H9 (cell line): ENCODE measurements around the gene MMD2. TPM values are rescaled to one million over a fixed set of nuclear protein-coding genes. Genes with fewer than 3 reads are reported as not detected.

Source experiments
- DNase-seq: peaks from one replicate; pipeline ENCODE4 v3.0.0-alpha.2; 2017
- H2AFZ ChIP-seq: one replicate; pipeline ENCODE4 v1.6.1; 2013; ENCODE audit warnings: mild to moderate bottlenecking, low read length, control low read depth, moderate library complexity
- H2AK5ac ChIP-seq: 2 replicates; pipeline ENCODE4 v1.6.1; 2013; ENCODE audit warnings: low read length, control low read depth, mixed read lengths; ENCODE audit not compliant: insufficient read length
- H2BK120ac ChIP-seq: one replicate; pipeline ENCODE4 v1.6.1; 2013; ENCODE audit warnings: low read depth, mild to moderate bottlenecking, low read length, control low read depth, inconsistent platforms; ENCODE audit not compliant: poor library complexity, severe bottlenecking
- H2BK12ac ChIP-seq: 2 replicates; pipeline ENCODE4 v1.6.1; 2013; ENCODE audit warnings: low read length, control low read depth, mixed read lengths, low read depth; ENCODE audit not compliant: insufficient read length
- H2BK15ac ChIP-seq: 2 replicates; pipeline ENCODE4 v1.6.1; 2013; ENCODE audit warnings: low read depth, low read length, control low read depth
- H2BK20ac ChIP-seq: one replicate; pipeline ENCODE4 v1.6.1; 2013; ENCODE audit warnings: low read depth, mild to moderate bottlenecking, low read length, control low read depth, inconsistent platforms; ENCODE audit not compliant: poor library complexity, severe bottlenecking
- H2BK5ac ChIP-seq: 2 replicates; pipeline ENCODE4 v1.6.1; 2013; ENCODE audit warnings: low read length, control low read depth, mixed read lengths; ENCODE audit not compliant: insufficient read length
- H3K14ac ChIP-seq: 2 replicates; pipeline ENCODE4 v1.6.1; 2013; ENCODE audit warnings: low read length, control low read depth; ENCODE audit not compliant: insufficient read depth
- H3K18ac ChIP-seq: 2 replicates; pipeline ENCODE4 v1.6.1; 2013; ENCODE audit warnings: low read depth, mild to moderate bottlenecking, mixed read lengths, low read length, control low read depth; ENCODE audit not compliant: insufficient read length
- H3K23ac ChIP-seq: 2 replicates; pipeline ENCODE4 v1.6.1; 2013; ENCODE audit warnings: low read length, control low read depth, mixed read lengths, low read depth; ENCODE audit not compliant: insufficient read length
- H3K23me2 ChIP-seq: 2 replicates; pipeline ENCODE4 v1.6.1; 2013; ENCODE audit warnings: low read depth, mild to moderate bottlenecking, mixed read lengths, low read length, control low read depth; ENCODE audit not compliant: insufficient read length, poor library complexity, severe bottlenecking
- H3K27ac ChIP-seq: 2 replicates; pipeline ENCODE4 v1.5.1; 2013; ENCODE audit warnings: low read length, control low read depth, mixed read lengths, low read depth; ENCODE audit not compliant: insufficient read length
- H3K27me3 ChIP-seq: 2 replicates; pipeline ENCODE4 v1.6.1; 2013; ENCODE audit warnings: low read length, control low read depth, inconsistent platforms; ENCODE audit not compliant: insufficient read depth
- H3K4ac ChIP-seq: 2 replicates; pipeline ENCODE4 v1.6.1; 2013; ENCODE audit warnings: low read depth, mild to moderate bottlenecking, control low read depth, inconsistent platforms, low read length, moderate library complexity
- H3K4me1 ChIP-seq: 2 replicates; pipeline ENCODE4 v1.6.1; 2013; ENCODE audit warnings: low read length, control low read depth, inconsistent platforms; ENCODE audit not compliant: insufficient read depth
- H3K4me2 ChIP-seq: 2 replicates; pipeline ENCODE4 v1.6.1; 2013; ENCODE audit warnings: low read length, control low read depth, mixed read lengths; ENCODE audit not compliant: insufficient read length, insufficient read depth
- H3K56ac ChIP-seq: 2 replicates; pipeline ENCODE4 v1.6.1; 2013; ENCODE audit warnings: low read depth, mild to moderate bottlenecking, mixed read lengths, low read length, control low read depth; ENCODE audit not compliant: insufficient read length
- H3K79me1 ChIP-seq: 2 replicates; pipeline ENCODE4 v1.6.1; 2013; ENCODE audit warnings: low read depth, mild to moderate bottlenecking, moderate library complexity, low read length, control low read depth, inconsistent platforms; ENCODE audit not compliant: insufficient read depth, poor library complexity, severe bottlenecking
- H3K79me2 ChIP-seq: 2 replicates; pipeline ENCODE4 v1.6.1; 2013; ENCODE audit warnings: low read length, control low read depth, inconsistent platforms; ENCODE audit not compliant: insufficient read depth
- H3K9ac ChIP-seq: 2 replicates; pipeline ENCODE4 v1.6.1; 2013; ENCODE audit warnings: low read length, control low read depth, mixed read lengths; ENCODE audit not compliant: insufficient read length; ENCODE audit errors: extremely low read depth
- H3K9me3 ChIP-seq: one replicate; pipeline ENCODE4 v1.6.1; 2013; ENCODE audit warnings: low read depth, low read length, inconsistent platforms; ENCODE audit not compliant: control insufficient read depth
- H3T11ph ChIP-seq: one replicate; pipeline ENCODE4 v1.6.1; 2013; ENCODE audit warnings: mild to moderate bottlenecking, low read length, control low read depth, inconsistent platforms
- H4K20me1 ChIP-seq: one replicate; pipeline ENCODE4 v1.6.1; 2013; ENCODE audit not compliant: control insufficient read depth, insufficient read length, insufficient read depth
- H4K5ac ChIP-seq: 2 replicates; pipeline ENCODE4 v1.6.1; 2013; ENCODE audit warnings: low read depth, mild to moderate bottlenecking, mixed read lengths, low read length, control low read depth; ENCODE audit not compliant: insufficient read length
- H4K8ac ChIP-seq: replicated peaks from 2 replicates; pipeline ENCODE4 v1.6.1; 2013; ENCODE audit warnings: low read length, control low read depth, mixed read lengths, low read depth; ENCODE audit not compliant: insufficient read length
- H4K91ac ChIP-seq: 2 replicates; pipeline ENCODE4 v1.6.1; 2013; ENCODE audit warnings: low read depth, mild to moderate bottlenecking, moderate library complexity, mixed read lengths, low read length, control low read depth; ENCODE audit not compliant: insufficient read length
- H3K27ac Mint-ChIP-seq, 3 experiments: 2 replicates in 2 of 3; 3 replicates in 1 of 3; pipeline ENCODE4 v1.8.0; 2020 to 2021; ENCODE audit warnings: mixed read lengths in 3 of 3, mild to moderate bottlenecking in 1 of 3, moderate library complexity in 1 of 3
- H3K27me3 Mint-ChIP-seq: 2 replicates; pipeline ENCODE4 v1.8.0; 2021; ENCODE audit warnings: low read depth, mild to moderate bottlenecking, moderate library complexity, mixed read lengths
- H3K36me3 Mint-ChIP-seq, 3 experiments: 2 replicates in 2 of 3; 3 replicates in 1 of 3; pipeline ENCODE4 v1.8.0; 2020 to 2021; ENCODE audit warnings: low read depth in 3 of 3, mixed read lengths in 3 of 3; ENCODE audit not compliant: insufficient read depth in 1 of 3
- H3K4me1 Mint-ChIP-seq, 2 experiments: 2 replicates each; pipeline ENCODE4 v1.8.0; 2020; ENCODE audit warnings: mixed read lengths in 2 of 2
- H3K4me3 Mint-ChIP-seq, 2 experiments: 2 replicates in 1 of 2; 3 replicates in 1 of 2; pipeline ENCODE4 v1.8.0; 2020 to 2021; ENCODE audit warnings: mild to moderate bottlenecking in 2 of 2, mixed read lengths in 2 of 2, moderate library complexity in 1 of 2
- H3K9me3 Mint-ChIP-seq, 2 experiments: 2 replicates in 1 of 2; 3 replicates in 1 of 2; pipeline ENCODE4 v1.8.0; 2020; ENCODE audit warnings: mild to moderate bottlenecking in 2 of 2, mixed read lengths in 2 of 2, moderate library complexity in 1 of 2
- CTCF ChIP-seq: fragments of 200-600 bp; sonication (generic); conservative IDR thresholded peaks from 3 replicates; pipeline ENCODE4 v1.8.0; 2021; ENCODE audit warnings: antibody characterized with exemption, mild to moderate bottlenecking
- WGBS: extraction: QIAGEN DNeasy Blood & Tissue Kit; methylation state at CpG from one replicate; pipeline ENCODE4 v1.1.7; 2013; ENCODE audit warnings: missing lambda C conversion rate, low lambda C conversion rate, mixed read lengths; ENCODE audit not compliant: insufficient read length; ENCODE audit errors: extremely low coverage; 5-methylcytosine and 5-hydroxymethylcytosine counted together
- total RNA-seq: library from RNA; stranded (reverse); gene quantifications from 2 replicates; pipeline ENCODE4 v1.2.1, GENCODE V29; 2021

MMD2 gene
- total RNA-seq, 1 experiment from 2014 or later: 0.20 TPM

GRCh38 chr7:4951304-4951703 is 7.7 kb downstream of the MMD2 start:
- no peak overlapping the region for H2AFZ ChIP-seq
- no peak for DNase-seq
- TF ChIP-seq CTCF: no peak
- H4K5ac ChIP-seq: no peak overlapping the region
- no peak overlapping the region for H3K18ac ChIP-seq
- Mint-ChIP-seq H3K4me1 (peaks cover 0 to 4% of the 10 kb centered on the region in 2 experiments; a peak in 1 of 4 replicates), H3K27me3 (peaks cover 60% of the 10 kb centered on the region), H3K27ac (no peak overlapping the region), H3K4me3 (no peak overlapping the region), H3K9me3 (peaks cover 5% of the 10 kb centered on the region in 2 experiments; a peak in 3 of 5 replicates), H3K36me3 (no peaks in the 10 kb centered on the region)
- no peak overlapping the region for H3K27ac ChIP-seq
- WGBS: no CpG with 5 or more reads among the region's 5 CpGs
- H3K23me2 ChIP-seq: no peaks in the 10 kb centered on the region
- no peak overlapping the region for H2BK120ac ChIP-seq
- H3K79me2 ChIP-seq: no peaks in the 10 kb centered on the region
- H3K27me3 ChIP-seq: no peaks in the 10 kb centered on the region
- H3K79me1 ChIP-seq: no peaks in the 10 kb centered on the region
- H3K14ac ChIP-seq: no peak overlapping the region
- H2BK5ac ChIP-seq: no peak overlapping the region
- H2AK5ac ChIP-seq: no peak overlapping the region
- H3K4me2 ChIP-seq: no peak overlapping the region
- no peak overlapping the region for H3T11ph ChIP-seq
- no peak overlapping the region for H3K9ac ChIP-seq
- no peaks in the 10 kb centered on the region for H3K4me1 ChIP-seq
- H3K9me3 ChIP-seq: no peaks in the 10 kb centered on the region
- H3K4ac ChIP-seq: no peak overlapping the region
- H4K8ac ChIP-seq: no peak overlapping the region
- no peak overlapping the region for H4K91ac ChIP-seq
- H2BK12ac ChIP-seq: no peak overlapping the region
- H3K56ac ChIP-seq: no peak overlapping the region
- no peak overlapping the region for H2BK20ac ChIP-seq
- H2BK15ac ChIP-seq: no peak overlapping the region
- no peaks in the 10 kb centered on the region for H4K20me1 ChIP-seq
- no peak overlapping the region for H3K23ac ChIP-seq
